ENCODE measurements around the gene SUV39H2.
"Not testable (repeated sequence)": the region's sequence is repeated elsewhere in the genome, so short reads cannot be mapped to it uniquely, and the experiment has no call there.

Gene SUV39H2

GRCh38 chr10:14876764-14877163 lies 1.9 kb upstream of the SUV39H2 start:
- DNase-seq = no peak

- peak; percentile 57 for DNase-seq
Observed at GRCh38 chr10:14879124-14879927, 660 bp downstream of the SUV39H2 start.

DNA sequence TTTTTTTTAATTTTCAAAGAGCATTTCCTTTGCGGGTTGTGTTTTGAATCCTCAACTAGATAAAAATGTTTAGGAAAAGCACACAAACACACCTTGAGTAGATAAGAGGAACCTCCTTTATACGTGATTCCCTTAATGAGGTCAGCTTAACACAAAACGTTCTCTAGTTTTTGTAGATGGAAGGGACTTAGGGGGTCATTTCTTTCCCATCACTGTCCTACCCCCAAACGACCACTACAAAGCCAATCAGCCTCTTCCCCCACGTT lies 1.2 kb downstream of the SUV39H2 start:
- no peak for DNase-seq

DNA sequence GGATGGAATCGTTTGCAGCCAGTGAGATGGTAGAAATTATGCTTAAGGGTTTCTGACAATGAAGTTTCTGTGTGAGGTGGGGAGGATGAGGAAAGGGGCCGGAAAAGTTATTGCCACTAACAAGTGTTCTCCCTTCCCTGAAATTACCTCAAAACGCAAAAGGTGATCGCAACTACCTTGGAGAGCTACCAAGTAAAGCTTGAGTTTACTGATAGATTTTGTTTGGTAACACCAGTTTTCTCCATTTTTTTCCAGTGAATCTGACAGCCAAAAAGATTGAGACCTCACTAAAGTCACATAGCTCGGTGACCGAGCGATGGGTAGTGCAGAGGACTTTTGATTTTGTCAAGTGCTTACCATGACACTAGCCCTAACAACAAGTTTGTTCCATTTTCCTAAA lies 1.6 kb downstream of the SUV39H2 start:
- no peak for DNase-seq

- no peak for DNase-seq
Observed at GRCh38 chr10:14884082-14884481, 5.4 kb downstream of the SUV39H2 start.

- no peak for DNase-seq
Observed at GRCh38 chr10:14889318-14889717, 10.7 kb downstream of the SUV39H2 start.

DNA sequence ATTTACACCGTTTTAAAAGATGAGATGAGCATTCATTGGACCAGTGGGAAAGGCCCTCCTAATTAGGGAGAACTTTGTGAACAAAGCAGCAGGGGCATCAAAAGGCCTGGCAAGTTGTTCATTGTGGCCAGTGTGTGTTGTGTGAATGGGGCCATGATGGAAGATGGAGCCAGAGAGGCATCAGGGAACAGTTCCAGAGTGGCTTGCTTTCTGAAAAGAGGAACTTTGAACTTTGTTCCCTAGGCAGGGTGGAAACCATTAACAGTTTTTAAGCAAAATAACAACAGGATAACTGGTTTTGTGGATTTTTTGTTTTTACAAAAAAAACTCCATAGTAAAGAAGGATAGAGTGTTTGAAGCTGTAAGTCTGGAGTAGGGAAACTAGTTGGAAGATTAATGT lies 12.5 kb downstream of the SUV39H2 start:
- DNase-seq = no peak

DNA sequence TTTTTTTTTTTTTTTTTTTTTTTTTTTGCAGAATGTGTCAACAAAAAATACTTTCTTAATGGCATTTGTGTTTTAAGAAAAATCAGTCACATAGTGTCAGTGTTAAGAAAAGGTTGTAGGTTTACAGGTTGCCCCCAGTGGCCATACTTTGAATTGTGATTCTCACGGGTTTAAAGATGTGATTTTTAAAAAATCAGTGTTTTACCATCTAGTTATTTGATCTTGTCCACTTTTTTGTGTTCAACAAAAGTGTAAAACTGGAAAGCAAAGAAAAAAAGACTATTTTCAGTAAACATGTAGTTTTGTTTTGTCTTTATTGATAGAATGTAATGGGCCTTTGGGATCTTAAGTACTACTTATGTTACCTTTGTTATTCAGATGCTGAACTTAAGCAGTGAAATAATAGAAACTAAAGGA lies 25.7 kb downstream of the SUV39H2 start:
- no peak for DNase-seq

DNA sequence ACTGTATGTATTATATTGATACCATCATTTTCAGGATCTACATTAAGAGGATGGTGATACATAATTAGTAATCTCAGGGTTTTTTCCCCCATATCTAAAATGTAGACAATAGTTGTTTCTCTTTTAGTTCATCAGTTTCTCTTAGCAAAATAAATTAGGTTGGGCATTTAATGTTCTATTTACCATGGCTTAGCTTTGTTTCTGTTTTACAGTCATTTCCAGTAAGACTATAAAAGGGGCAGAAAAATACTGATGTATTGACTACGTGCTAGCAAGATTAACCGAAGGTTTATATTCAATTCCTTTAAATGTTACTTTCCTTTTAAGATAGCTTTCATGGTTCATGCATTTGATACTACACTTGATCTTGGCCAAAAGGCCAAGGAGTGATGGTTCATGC lies 26.2 kb downstream of the SUV39H2 start:
- DNase-seq = no peak

GRCh38 chr10:14905890-14906289 lies 27.2 kb downstream of the SUV39H2 start:
- no peak for DNase-seq

GRCh38 chr10:14906765-14907164 lies 28.1 kb downstream of the SUV39H2 start:
- DNase-seq = no peak

DNA sequence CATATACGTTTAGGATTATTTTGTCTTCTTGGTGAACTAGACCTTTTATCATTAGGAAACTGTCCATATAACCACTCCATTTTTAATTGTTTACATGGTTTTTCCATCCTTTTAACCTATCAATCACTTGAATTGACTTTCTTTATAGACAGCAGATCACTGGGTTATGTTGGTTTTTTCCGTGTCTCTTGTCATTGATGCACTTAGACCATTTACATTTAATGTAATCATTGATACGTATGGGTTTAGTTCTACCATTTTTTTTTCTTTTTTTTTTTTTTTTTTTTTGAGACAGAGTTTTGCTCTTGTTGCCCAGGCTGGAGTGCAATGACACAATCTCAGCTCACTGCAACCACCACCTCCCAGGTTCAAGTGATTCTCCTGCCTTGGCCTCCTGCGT lies 28.9 kb downstream of the SUV39H2 start:
- DNase-seq = not testable (repeated sequence)

DNA sequence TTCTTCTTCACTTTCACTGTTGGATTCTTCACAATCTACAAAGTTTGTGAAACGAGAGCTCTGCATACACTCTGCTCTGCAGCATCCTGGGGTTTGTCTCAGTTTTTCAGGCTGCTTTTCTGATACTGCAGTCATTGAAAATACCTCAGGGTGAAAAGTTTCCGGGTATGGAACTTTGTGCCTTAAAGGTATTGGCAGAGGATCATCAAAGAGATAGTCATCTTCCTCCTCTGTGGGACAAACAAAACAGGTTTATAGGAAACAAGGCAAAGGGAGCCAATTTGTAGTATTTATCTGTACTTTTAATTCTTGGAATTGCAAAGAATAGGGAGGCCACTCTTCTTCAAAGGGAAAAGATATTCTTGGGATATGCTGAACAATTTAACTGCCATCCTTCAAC lies 30.4 kb downstream of the SUV39H2 start:
- no peak for DNase-seq

GRCh38 chr10:14910953-14911352 lies 32.3 kb downstream of the SUV39H2 start:
- DNase-seq = no peak

DNA sequence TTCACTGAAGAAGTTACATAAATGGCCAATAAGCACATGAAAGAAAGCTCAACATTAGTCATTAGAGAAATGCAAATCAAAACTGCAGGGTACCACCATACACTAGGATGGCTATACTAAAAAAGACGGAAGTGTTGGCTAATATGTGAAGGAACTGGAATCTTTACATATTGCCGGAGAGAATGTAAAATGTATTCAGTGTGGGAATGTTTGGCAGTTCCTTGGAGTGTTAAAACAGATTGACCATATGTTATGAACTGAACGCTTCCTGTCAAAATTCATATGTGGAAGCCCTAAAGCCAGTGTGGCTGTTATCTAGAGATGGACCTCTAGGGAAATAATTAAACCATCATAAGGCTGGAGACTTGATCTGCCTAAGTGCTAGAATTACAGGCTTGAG lies 33.1 kb downstream of the SUV39H2 start:
- no peak for DNase-seq

DNA sequence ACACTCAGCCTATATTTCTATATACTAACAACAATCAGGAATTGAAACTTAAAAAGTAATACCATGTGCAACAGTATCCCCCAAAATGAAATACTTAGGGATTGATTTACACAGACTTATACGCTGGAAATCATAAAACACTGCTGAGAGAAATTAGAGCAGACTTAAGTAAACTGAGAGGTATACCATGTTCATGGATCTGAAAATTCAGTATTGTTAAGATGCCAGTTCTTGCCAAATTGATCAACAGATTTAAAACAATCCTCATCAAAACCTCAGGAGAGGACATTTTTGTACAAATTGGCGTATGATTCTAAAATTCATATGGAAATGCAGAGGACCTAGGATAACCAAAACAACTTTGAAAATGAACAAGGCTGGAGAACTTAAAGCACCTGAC lies 37.9 kb downstream of the SUV39H2 start:
- DNase-seq = no peak

DNA sequence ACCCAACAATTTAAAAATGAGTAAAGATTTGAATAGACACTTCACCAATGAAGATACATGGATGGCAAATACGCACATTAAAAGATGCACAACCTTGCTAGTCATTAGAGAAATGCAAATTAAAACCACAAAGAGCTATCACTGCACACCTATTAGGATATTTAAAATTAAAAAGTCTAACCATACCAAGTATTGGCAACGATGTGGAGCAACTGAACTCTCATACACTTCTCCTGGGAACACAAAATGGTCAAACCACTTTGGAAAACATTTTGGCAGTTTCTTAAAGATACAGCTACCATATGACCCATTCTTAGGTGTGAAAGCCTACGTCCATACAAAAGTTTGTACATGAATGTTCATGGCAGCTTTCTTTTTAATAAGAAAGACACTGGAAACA lies 39.2 kb downstream of the SUV39H2 start:
- no peak for DNase-seq

- no peak for DNase-seq
Observed at GRCh38 chr10:14918964-14919363, 40.3 kb downstream of the SUV39H2 start.

- no peak for DNase-seq
Observed at GRCh38 chr10:14924013-14924412, 45.3 kb downstream of the SUV39H2 start.

- DNase-seq = no peak
Observed at GRCh38 chr10:14925268-14925667, 46.6 kb downstream of the SUV39H2 start.

GRCh38 chr10:14926061-14926470 lies 47.4 kb downstream of the SUV39H2 start:
- DNase-seq = no peak

- no peak for DNase-seq
Observed at GRCh38 chr10:14926722-14927416, 48.2 kb downstream of the SUV39H2 start.

- no peak for DNase-seq
Observed at GRCh38 chr10:14930610-14931009, 51.9 kb downstream of the SUV39H2 start.

GRCh38 chr10:14936584-14936983 lies 57.9 kb downstream of the SUV39H2 start:
- DNase-seq = no peak

DNA sequence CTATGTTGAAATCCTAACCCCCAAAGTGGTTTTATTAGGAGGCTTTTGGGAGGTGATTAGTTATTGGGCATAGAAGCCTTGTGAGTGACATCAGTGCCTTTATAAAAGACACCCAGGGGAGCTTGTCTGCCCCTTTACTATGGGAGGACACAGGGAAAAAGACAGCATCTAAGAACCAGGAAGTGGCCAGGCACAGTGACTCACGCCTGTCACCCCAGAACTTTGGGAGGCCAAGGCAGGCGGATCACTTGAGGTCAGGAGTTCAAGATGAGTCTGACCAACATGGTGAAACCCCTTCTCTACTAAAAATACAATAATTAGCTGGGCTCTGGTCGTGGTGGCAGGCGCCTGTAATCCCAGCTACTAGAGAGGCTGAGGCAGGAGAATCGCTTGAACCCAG lies 60.3 kb downstream of the SUV39H2 start:
- DNase-seq = peak; percentile 58

Measured in stimulated activated CD8-positive, alpha-beta memory T cell treated with anti-CD3 and anti-CD28 coated beads, Interleukin-4, amount 100 ng/mL, for 48 hours (primary cell).